Measurements from ENCODE around the gene NECTIN1. TPM values are rescaled to one million over a fixed set of nuclear protein-coding genes. Genes with fewer than 3 reads are reported as not detected.

The NECTIN1 gene
- total and polyA plus RNA-seq, 2 of the 13 experiments (the other 11 are each of a cell fraction or from before 2014, with no cell fraction given), result 3.9 to 7.3 TPM

GRCh38 chr11:119608201-119608600 lies 120.8 kb downstream of the NECTIN1 start (continued):
- no peak for TF ChIP-seq ZBTB40 (IDR thresholded peaks at IDR 0.05)
- TF ChIP-seq ZBTB40 (CRISPR knock-in tag; IDR thresholded peaks at IDR 0.05), result no peak
- no peak for TF ChIP-seq ZNF225 (CRISPR knock-in tag; IDR thresholded peaks at IDR 0.05)
- no peak for TF ChIP-seq GTF3A (CRISPR knock-in tag; conservative IDR thresholded peaks at IDR 0.05)
- TF ChIP-seq ZFP1 (CRISPR knock-in tag; IDR thresholded peaks at IDR 0.05), result no peak
- TF ChIP-seq KLF16 (CRISPR knock-in tag; IDR thresholded peaks at IDR 0.05), result no peak

All from HepG2 (cell line).